Measurements from ENCODE around the gene THSD1.

Gene THSD1

GRCh38 chr13:52405767-52406494 is at the start of gene THSD1:
Gene THSD1 (minus strand): TSS chr13:52406172. CDS start chr13:52402600, 3,572 bp downstream.
- DNase-seq (ENCODE audit: low read depth): peak; percentile 78

- peak; percentile 78 for DNase-seq (ENCODE audit: low read depth)
These were observed 49.7 kb upstream of the THSD1 start for GRCh38 chr13:52455677-52456041.

GRCh38 chr13:52454820-52455676 is 49.1 kb upstream of the THSD1 start, which contains the start of gene CKAP2:
Gene CKAP2 (plus strand): TSS chr13:52455478. CDS start chr13:52455557, 79 bp downstream.
- peak; percentile 97 for DNase-seq (ENCODE audit: low read depth)

GRCh38 chr13:52454459-52454819 is 48.5 kb upstream of the THSD1 start:
- peak; percentile 38 for DNase-seq (ENCODE audit: low read depth)

GRCh38 chr13:52452470-52452869 is 46.5 kb upstream of the THSD1 start:
- DNase-seq (ENCODE audit: low read depth): no peak

- no peak for DNase-seq (ENCODE audit: low read depth)
These were observed 45.3 kb upstream of the THSD1 start for GRCh38 chr13:52451135-52451804.

- no peak for DNase-seq (ENCODE audit: low read depth)
These were observed 44.8 kb upstream of the THSD1 start for GRCh38 chr13:52450793-52451116.

GRCh38 chr13:52450012-52450792 is 44.2 kb upstream of the THSD1 start, which contains the start of gene VPS36:
Gene VPS36 (minus strand): TSS chr13:52450634. CDS start chr13:52450594, 40 bp downstream.
- DNase-seq (ENCODE audit: low read depth): peak; percentile 94

- no peak for DNase-seq (ENCODE audit: low read depth)
These were observed 43.5 kb upstream of the THSD1 start for GRCh38 chr13:52449331-52450011.

- no peak for DNase-seq (ENCODE audit: low read depth)
These were observed 42.0 kb upstream of the THSD1 start for GRCh38 chr13:52447815-52448552.

- no peak for DNase-seq (ENCODE audit: low read depth)
These were observed 41.4 kb upstream of the THSD1 start for GRCh38 chr13:52447354-52447753.

GRCh38 chr13:52446265-52446664 is 40.3 kb upstream of the THSD1 start:
- no peak for DNase-seq (ENCODE audit: low read depth)

GRCh38 chr13:52432456-52432855 is 26.5 kb upstream of the THSD1 start:
- no peak for DNase-seq (ENCODE audit: low read depth)

GRCh38 chr13:52428295-52428694 is 22.3 kb upstream of the THSD1 start:
- DNase-seq (ENCODE audit: low read depth): peak; percentile 81

GRCh38 chr13:52421216-52421615 is 15.2 kb upstream of the THSD1 start:
- DNase-seq (ENCODE audit: low read depth): no peak

- DNase-seq (ENCODE audit: low read depth): no peak
These were observed 13.1 kb upstream of the THSD1 start for GRCh38 chr13:52419080-52419479.

- DNase-seq (ENCODE audit: low read depth): peak; percentile 46
These were observed 9.0 kb upstream of the THSD1 start for GRCh38 chr13:52414963-52415362.

- DNase-seq (ENCODE audit: low read depth): no peak
These were observed 8.1 kb upstream of the THSD1 start for GRCh38 chr13:52414051-52414450.

GRCh38 chr13:52412128-52412527 is 6.2 kb upstream of the THSD1 start:
- no peak for DNase-seq (ENCODE audit: low read depth)

GRCh38 chr13:52411629-52412028 is 5.7 kb upstream of the THSD1 start:
- DNase-seq (ENCODE audit: low read depth): peak; percentile 43
